CD4-positive, alpha-beta T cell treated with Interleukin-10 for 1 hour (primary cell): ENCODE data around the gene HOXB5.

ENCODE experiments used
- DNase-seq: peaks from one replicate; pipeline ENCODE4 v3.0.0-alpha.2; 2020

HOXB5 gene

GRCh38 chr17:48559122-48559839, 34.3 kb downstream of the HOXB5 start:
- DNase-seq, result no peak

- no peak for DNase-seq
Observed at GRCh38 chr17:48558831-48559121, 34.8 kb downstream of the HOXB5 start.

- no peak for DNase-seq
Observed at GRCh38 chr17:48558057-48558830, 35.3 kb downstream of the HOXB5 start.

GRCh38 chr17:48556576-48557401, 36.8 kb downstream of the HOXB5 start:
- DNase-seq, result no peak

- DNase-seq, result no peak
Observed at GRCh38 chr17:48556229-48556575, 37.4 kb downstream of the HOXB5 start.

GRCh38 chr17:48555258-48556228, 38.0 kb downstream of the HOXB5 start:
- no peak for DNase-seq

- DNase-seq, result no peak
Observed at GRCh38 chr17:48554412-48555257, 38.9 kb downstream of the HOXB5 start.

GRCh38 chr17:48553826-48554225, 39.8 kb downstream of the HOXB5 start:
- DNase-seq, result no peak

- no peak for DNase-seq
Observed at GRCh38 chr17:48553190-48553547, 40.4 kb downstream of the HOXB5 start.

GRCh38 chr17:48552466-48553189, 41.0 kb downstream of the HOXB5 start:
- DNase-seq, result no peak

- no peak for DNase-seq
Observed at GRCh38 chr17:48551596-48552465, 41.7 kb downstream of the HOXB5 start.

- no peak for DNase-seq
Observed at GRCh38 chr17:48551214-48551555, 42.4 kb downstream of the HOXB5 start.

- DNase-seq, result no peak
Observed at GRCh38 chr17:48550502-48551213, 42.9 kb downstream of the HOXB5 start.

GRCh38 chr17:48549914-48550501, 43.6 kb downstream of the HOXB5 start:
- DNase-seq, result no peak

- no peak for DNase-seq
Observed at GRCh38 chr17:48549281-48549630, 44.3 kb downstream of the HOXB5 start.

- DNase-seq, result no peak
Observed at GRCh38 chr17:48548523-48549280, 44.9 kb downstream of the HOXB5 start.

- peak; percentile 58 for DNase-seq
Observed at GRCh38 chr17:48547808-48548522, 45.6 kb downstream of the HOXB5 start.
